ENCODE results near the gene SCFD2. TPM values are rescaled to one million over a fixed set of nuclear protein-coding genes. Genes with fewer than 3 reads are reported as not detected.
A peak's percentile ranks its signal among the peaks of the same experiment; 100 is the strongest.
"Not testable (repeated sequence)": the region's sequence is repeated elsewhere in the genome, so short reads cannot be mapped to it uniquely, and the experiment has no call there.

The SCFD2 gene
- total RNA-seq, 2 experiments from 2014 or later, result 23.0 to 24.5 TPM

- H3K4me3 Mint-ChIP-seq; H3K4me1 Mint-ChIP-seq; H3K9me3 Mint-ChIP-seq; CTCF ChIA-PET; H3K27ac Mint-ChIP-seq; DNase-seq; H3K27me3 Mint-ChIP-seq; POLR2A ChIA-PET; H3K36me3 Mint-ChIP-seq (ENCODE audit: low read depth): not testable (repeated sequence)
These were observed 373.3 kb downstream of the SCFD2 start for GRCh38 chr4:52992551-52992950.

- H3K9me3 Mint-ChIP-seq, result peaks cover 2% of the 10 kb centered on the region
- DNase-seq, result no peak
- no peaks in the 10 kb centered on the region for H3K27me3 Mint-ChIP-seq
- H3K4me3 Mint-ChIP-seq, result no peak overlapping the region
- POLR2A ChIA-PET, result interaction anchor here (0.6 kb wide), 1 partner anchor 152 kb away, joined by 3 read pairs; no protein-coding TSS in a partner anchor
- peaks cover 4% of the 10 kb centered on the region for H3K4me1 Mint-ChIP-seq
- CTCF ChIA-PET, result no interaction called here
- no peaks in the 10 kb centered on the region for H3K36me3 Mint-ChIP-seq (ENCODE audit: low read depth)
- no peak overlapping the region for H3K27ac Mint-ChIP-seq
These were observed 374.4 kb downstream of the SCFD2 start for GRCh38 chr4:52991472-52991871.

GRCh38 chr4:52990706-52991105, 375.2 kb downstream of the SCFD2 start:
- CTCF ChIA-PET, result no interaction called here
- no peaks in the 10 kb centered on the region for H3K36me3 Mint-ChIP-seq (ENCODE audit: low read depth)
- peaks cover 4% of the 10 kb centered on the region for H3K4me1 Mint-ChIP-seq
- POLR2A ChIA-PET, result no interaction called here
- peaks cover 2% of the 10 kb centered on the region for H3K9me3 Mint-ChIP-seq
- no peak for DNase-seq
- H3K27ac Mint-ChIP-seq, result no peak overlapping the region
- no peak overlapping the region for H3K4me3 Mint-ChIP-seq
- no peaks in the 10 kb centered on the region for H3K27me3 Mint-ChIP-seq

- Mint-ChIP-seq H3K27ac (no peak overlapping the region), H3K9me3 (peaks cover 2% of the 10 kb centered on the region), H3K27me3 (no peaks in the 10 kb centered on the region), H3K36me3 (ENCODE audit: low read depth) (no peaks in the 10 kb centered on the region), H3K4me3 (no peak overlapping the region), H3K4me1 (peaks cover 4% of the 10 kb centered on the region)
- DNase-seq, result no peak
- CTCF ChIA-PET, result no interaction called here
- POLR2A ChIA-PET, result no interaction called here
These were observed 376.0 kb downstream of the SCFD2 start for GRCh38 chr4:52989865-52990264.

- Mint-ChIP-seq H3K27me3 (no peaks in the 10 kb centered on the region), H3K36me3 (ENCODE audit: low read depth) (no peaks in the 10 kb centered on the region), H3K4me3 (no peak overlapping the region), H3K4me1 (peaks cover 8% of the 10 kb centered on the region), H3K27ac (no peak overlapping the region), H3K9me3 (no peaks in the 10 kb centered on the region)
- CTCF ChIA-PET, result no interaction called here
- DNase-seq, result no peak
- POLR2A ChIA-PET, result no interaction called here
These were observed 378.3 kb downstream of the SCFD2 start for GRCh38 chr4:52987392-52988056.

GRCh38 chr4:52984462-52984881, 381.4 kb downstream of the SCFD2 start:
- ChIA-PET CTCF (interaction anchor here (0.6 kb wide), 1 partner anchor 301 kb away, joined by 3 read pairs; no protein-coding TSS in a partner anchor), POLR2A (no interaction called here)
- Mint-ChIP-seq H3K27me3 (no peaks in the 10 kb centered on the region), H3K4me1 (peaks cover 4% of the 10 kb centered on the region), H3K9me3 (no peaks in the 10 kb centered on the region), H3K36me3 (ENCODE audit: low read depth) (no peaks in the 10 kb centered on the region), H3K27ac (no peak overlapping the region), H3K4me3 (no peak overlapping the region)
- no peak for DNase-seq

- peak; percentile 44 for DNase-seq
- ChIA-PET POLR2A (no interaction called here), CTCF (interaction anchor here (1.3 to 1.7 kb wide), 4 partner anchors 10 to 439 kb away, joined by 3 to 5 read pairs (median 4); no protein-coding TSS in a partner anchor)
- no peaks in the 10 kb centered on the region for H3K27me3 Mint-ChIP-seq
- H3K27ac Mint-ChIP-seq, result no peak overlapping the region
- no peaks in the 10 kb centered on the region for H3K9me3 Mint-ChIP-seq
- H3K36me3 Mint-ChIP-seq (ENCODE audit: low read depth), result no peaks in the 10 kb centered on the region
- H3K4me1 Mint-ChIP-seq, result peaks cover 4% of the 10 kb centered on the region
- no peak overlapping the region for H3K4me3 Mint-ChIP-seq
These were observed 382.1 kb downstream of the SCFD2 start for GRCh38 chr4:52983563-52984303.

GRCh38 chr4:52982946-52983340, 382.9 kb downstream of the SCFD2 start:
- POLR2A ChIA-PET, result no interaction called here

GRCh38 chr4:52982255-52982945, 383.5 kb downstream of the SCFD2 start:
- no peak for DNase-seq
- POLR2A ChIA-PET, result no interaction called here
- no peaks in the 10 kb centered on the region for H3K27me3 Mint-ChIP-seq
- no peaks in the 10 kb centered on the region for H3K9me3 Mint-ChIP-seq
- H3K4me3 Mint-ChIP-seq, result no peak overlapping the region
- no peak overlapping the region for H3K27ac Mint-ChIP-seq
- H3K4me1 Mint-ChIP-seq, result peaks cover 4% of the 10 kb centered on the region
- no peaks in the 10 kb centered on the region for H3K36me3 Mint-ChIP-seq (ENCODE audit: low read depth)
- CTCF ChIA-PET, result interaction anchor here (1.3 to 1.7 kb wide), 5 partner anchors 9 to 606 kb away, joined by 3 to 6 read pairs (median 4); no protein-coding TSS in a partner anchor

More at GRCh38 chr4:52982946-52983340, 382.9 kb downstream of the SCFD2 start:
- Mint-ChIP-seq H3K4me3 (no peak overlapping the region), H3K27ac (no peak overlapping the region), H3K27me3 (no peaks in the 10 kb centered on the region), H3K36me3 (ENCODE audit: low read depth) (no peaks in the 10 kb centered on the region), H3K4me1 (peaks cover 4% of the 10 kb centered on the region), H3K9me3 (no peaks in the 10 kb centered on the region)
- CTCF ChIA-PET, result interaction anchor here (1.3 to 1.7 kb wide), 4 partner anchors 10 to 438 kb away, joined by 3 to 5 read pairs (median 4); no protein-coding TSS in a partner anchor
- no peak for DNase-seq

GRCh38 chr4:52979821-52980590, 385.9 kb downstream of the SCFD2 start:
- Mint-ChIP-seq H3K4me1 (peaks cover 4% of the 10 kb centered on the region), H3K27ac (no peak overlapping the region), H3K36me3 (ENCODE audit: low read depth) (no peaks in the 10 kb centered on the region), H3K4me3 (no peak overlapping the region), H3K27me3 (no peaks in the 10 kb centered on the region), H3K9me3 (no peaks in the 10 kb centered on the region)
- ChIA-PET POLR2A (no interaction called here), CTCF (no interaction called here)
- DNase-seq, result no peak

- ChIA-PET CTCF (no interaction called here), POLR2A (no interaction called here)
- H3K27ac Mint-ChIP-seq, result no peak overlapping the region
- H3K4me1 Mint-ChIP-seq, result peaks cover 4% of the 10 kb centered on the region
- no peak overlapping the region for H3K4me3 Mint-ChIP-seq
- no peaks in the 10 kb centered on the region for H3K27me3 Mint-ChIP-seq
- H3K9me3 Mint-ChIP-seq, result no peaks in the 10 kb centered on the region
- no peak for DNase-seq
- H3K36me3 Mint-ChIP-seq (ENCODE audit: low read depth), result no peaks in the 10 kb centered on the region
These were observed 386.8 kb downstream of the SCFD2 start for GRCh38 chr4:52979020-52979419.

GRCh38 chr4:52977252-52977651, 388.6 kb downstream of the SCFD2 start:
- POLR2A ChIA-PET, result no interaction called here
- Mint-ChIP-seq H3K9me3 (no peaks in the 10 kb centered on the region), H3K36me3 (ENCODE audit: low read depth) (no peaks in the 10 kb centered on the region), H3K4me1 (no peaks in the 10 kb centered on the region), H3K27me3 (no peaks in the 10 kb centered on the region), H3K4me3 (no peak overlapping the region), H3K27ac (no peak overlapping the region)
- no peak for DNase-seq
- CTCF ChIA-PET, result no interaction called here
